ENCODE measurements around the gene PHYHD1.

The PHYHD1 gene

DNA sequence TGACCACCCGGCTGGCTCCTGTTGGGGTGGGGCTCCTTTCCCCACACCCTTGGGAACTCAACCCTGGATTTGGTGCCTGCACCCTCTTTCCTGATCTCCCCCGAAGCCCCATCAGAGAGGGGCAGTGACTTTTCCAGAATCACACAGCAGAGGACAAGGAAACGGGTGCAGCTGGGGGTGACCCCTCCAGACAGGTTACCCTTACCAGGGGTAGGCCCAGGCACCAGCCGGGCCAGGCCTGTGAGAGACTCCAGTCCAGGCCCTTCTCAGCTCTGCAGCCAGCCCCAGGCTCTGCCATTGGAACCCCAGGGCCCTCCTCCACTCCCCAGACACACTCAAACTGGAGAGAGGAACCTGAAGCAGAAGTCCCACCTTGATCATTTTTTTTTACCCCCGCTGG lies 19.0 kb upstream of the PHYHD1 start:
- DNase-seq: no peak

DNA sequence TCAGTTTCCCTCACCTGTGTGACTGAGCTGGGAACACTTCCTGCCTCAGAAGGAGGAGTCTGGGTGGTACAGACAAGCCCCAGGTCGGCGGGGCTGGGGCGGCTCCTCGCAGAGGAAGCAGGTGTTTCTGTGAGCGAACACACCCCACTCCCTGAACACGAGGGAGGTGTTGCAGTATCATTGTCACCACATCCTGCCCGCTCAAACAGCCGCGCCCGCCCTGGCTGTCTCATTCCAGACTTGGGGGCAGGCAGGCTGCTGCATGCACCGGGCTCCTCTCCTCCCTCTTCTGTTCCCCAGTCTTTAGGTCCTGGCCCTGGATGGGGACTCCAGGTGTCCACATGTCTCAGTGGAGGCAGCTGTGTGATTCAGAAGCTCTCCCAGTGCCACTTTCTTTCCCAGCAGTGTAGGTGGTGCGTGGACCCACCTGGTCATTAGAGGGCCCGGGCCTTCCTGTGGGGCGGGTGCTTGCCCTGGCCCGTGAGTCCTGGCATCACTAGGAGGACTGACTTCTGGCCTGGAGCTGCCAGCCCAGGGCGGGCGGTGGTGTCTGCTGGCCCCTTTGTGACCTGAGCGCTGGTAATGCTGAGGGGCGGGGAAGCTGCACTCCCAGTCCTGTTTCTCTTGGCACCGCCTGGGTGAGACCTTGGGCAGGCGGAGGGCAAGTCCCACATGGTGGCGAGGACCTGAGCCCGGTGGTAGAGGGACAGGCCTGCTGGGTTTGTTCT lies 18.3 kb upstream of the PHYHD1 start:
- DNase-seq: peak; percentile 27 to 35

DNA sequence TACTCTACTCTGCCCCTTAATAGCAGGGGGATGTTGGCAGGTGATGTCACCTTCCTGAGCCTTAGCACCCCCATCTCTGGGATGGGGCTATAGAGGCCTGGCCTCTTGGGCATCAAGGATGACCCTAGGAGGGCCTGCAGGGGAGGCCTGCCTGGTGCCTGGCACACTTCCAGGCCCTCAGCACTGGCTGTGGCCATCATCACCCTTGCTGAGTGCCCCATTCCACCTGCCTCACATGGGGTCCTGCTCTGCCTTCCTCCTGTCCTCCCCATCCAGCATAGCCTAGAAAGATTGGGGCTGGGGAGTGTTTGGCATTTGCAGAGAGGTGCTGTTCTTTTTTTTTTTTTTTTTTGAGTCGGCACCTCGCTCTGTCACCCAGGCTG lies 17.7 kb upstream of the PHYHD1 start:
- DNase-seq: no peak

DNA sequence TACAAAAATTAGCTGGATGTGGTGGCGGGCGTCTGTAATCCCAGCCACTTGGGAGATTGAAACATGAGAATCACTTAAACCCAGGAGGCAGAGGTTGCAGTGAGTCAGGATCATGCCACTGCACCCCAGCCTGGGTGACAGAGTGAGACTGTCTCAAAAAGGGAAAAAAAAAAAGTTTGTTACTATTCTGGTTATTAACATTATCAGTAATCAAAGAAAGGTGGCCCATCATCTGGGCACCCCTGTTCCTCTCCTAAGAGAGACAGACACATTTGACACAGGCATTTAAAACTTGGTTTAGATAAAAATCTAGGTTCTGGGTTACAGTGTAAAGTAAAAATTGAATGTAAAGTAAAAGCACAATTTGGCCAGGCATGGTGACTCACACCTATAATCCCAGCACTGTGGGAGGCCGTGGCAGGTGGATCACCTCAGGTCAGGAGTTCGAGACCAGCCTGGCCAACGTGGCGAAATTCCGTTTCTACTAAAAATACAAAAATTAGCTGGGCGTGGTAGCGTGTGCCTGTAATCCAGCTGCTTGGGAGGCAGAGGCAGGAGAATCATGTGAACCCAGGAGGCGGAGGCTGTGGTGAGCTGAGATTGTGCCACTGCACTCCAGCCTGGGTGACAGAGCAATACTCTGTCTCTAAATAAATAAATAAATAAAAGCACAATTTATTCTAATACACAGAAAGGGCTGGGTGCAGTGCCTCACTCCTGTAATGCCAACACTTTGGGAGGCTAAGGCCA lies 16.7 kb upstream of the PHYHD1 start:
- DNase-seq: no peak

DNA sequence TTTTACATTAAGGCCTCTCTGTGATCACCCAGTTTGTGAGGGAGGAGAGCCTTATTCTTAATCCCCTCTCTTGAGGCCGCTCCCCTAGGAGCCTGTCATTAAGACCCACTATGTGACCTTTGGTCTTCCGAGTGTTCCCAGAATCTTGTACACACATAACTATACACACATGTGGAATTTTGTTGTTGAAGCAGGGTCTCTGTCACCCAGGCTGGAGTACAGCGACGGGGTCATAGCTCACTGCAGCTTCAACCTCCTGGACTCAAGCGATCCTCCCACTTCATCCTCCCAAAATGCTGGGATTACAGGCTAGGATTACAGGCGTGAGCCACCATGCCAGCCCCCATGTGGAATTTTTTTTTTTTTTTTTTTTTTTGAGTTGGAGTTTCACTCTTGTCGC lies 14.8 kb upstream of the PHYHD1 start:
- DNase-seq: no peak

DNA sequence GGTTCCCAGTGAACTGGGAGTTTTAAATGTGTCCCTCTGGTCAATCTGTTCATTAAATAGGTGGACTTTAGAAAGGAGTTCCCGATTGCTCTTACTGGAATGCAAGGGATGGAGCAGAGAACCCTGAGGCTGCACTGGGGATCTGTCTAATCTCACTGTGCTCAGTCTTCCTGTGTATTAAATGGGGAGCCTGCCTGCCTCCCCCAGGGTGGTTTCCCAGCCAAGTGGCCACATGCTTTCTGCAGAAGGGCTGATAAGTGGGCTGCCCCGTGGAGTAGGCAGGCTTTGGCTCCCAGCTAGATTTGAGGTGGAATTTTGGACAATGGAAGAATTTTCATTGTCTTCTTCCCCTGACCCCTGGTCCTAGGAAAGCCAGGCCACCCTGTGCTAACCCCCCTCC lies 14.0 kb upstream of the PHYHD1 start:
- no peak for DNase-seq

DNA sequence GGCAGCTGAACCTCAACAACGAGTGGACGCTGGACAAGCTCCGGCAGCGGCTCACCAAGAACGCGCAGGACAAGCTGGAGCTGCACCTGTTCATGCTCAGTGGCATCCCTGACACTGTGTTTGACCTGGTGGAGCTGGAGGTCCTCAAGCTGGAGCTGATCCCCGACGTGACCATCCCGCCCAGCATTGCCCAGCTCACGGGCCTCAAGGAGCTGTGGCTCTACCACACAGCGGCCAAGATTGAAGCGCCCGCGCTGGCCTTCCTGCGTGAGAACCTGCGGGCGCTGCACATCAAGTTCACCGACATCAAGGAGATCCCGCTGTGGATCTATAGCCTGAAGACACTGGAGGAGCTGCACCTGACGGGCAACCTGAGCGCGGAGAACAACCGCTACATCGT lies 12.4 kb upstream of the PHYHD1 start:
- no peak for DNase-seq

DNA sequence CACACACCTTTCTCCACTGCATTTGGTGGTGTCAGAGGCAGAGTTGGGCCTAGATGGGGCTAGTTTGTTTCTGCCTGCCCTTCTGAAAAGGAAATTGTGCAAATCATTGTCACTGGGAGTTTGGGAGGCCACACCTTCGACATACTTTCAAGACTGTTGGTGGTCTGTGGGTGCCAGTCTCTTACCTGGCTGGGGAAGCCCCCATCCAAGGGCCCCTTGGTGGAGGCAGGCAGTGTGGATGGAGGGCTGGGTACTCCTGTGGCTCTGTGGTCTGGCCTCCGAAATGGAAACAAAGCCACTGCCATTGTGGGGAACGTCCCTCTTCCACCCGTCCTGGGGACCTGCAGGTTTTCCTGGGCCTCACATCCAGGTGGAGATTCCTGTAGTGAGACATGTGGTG lies 10.9 kb upstream of the PHYHD1 start:
- no peak for DNase-seq

DNA sequence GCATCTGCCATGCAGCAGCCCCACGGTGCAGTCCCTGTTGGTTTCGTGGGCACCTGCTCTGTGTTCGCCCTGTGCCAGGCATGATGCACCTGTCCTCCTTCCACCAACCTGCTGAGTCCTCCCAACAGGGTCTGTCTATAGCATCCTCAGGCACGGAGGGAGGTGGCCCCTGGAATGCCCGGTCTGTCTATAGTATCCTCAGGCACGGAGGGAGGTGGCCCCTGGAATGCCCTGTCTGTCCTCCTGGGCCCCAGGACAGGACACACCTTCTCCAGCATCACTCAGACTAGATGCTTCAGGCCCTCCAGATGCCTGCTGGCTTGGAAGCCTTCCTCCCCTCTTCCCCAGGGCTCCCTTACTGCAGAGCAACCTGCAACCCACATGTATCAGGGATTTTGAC lies 9.9 kb upstream of the PHYHD1 start:
- no peak for DNase-seq

DNA sequence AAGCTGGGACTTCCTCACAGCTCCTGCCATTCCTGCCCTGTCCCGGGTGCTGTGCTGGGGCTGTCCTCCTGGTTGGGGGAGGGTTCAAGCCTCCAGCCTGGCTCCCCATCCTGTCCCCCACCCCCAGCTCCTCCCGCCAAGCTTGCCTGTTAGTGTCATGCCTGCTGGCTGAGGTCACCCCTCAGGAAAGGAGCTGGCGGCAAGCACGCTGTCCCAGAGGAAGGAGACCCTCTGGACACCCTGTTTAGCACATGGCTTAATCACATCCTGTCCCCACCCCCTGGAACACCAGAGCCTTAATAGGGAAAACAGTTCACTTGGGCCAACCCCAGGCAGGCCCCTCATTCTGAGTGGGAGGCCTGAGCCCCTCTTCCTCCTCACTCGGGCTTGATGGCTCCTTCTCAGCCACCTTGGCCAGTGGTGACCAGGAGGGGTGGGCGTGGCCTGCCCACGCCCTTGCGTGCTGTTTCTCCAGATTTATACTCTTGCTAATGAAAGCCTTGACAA lies 9.2 kb upstream of the PHYHD1 start:
- no peak for DNase-seq

DNA sequence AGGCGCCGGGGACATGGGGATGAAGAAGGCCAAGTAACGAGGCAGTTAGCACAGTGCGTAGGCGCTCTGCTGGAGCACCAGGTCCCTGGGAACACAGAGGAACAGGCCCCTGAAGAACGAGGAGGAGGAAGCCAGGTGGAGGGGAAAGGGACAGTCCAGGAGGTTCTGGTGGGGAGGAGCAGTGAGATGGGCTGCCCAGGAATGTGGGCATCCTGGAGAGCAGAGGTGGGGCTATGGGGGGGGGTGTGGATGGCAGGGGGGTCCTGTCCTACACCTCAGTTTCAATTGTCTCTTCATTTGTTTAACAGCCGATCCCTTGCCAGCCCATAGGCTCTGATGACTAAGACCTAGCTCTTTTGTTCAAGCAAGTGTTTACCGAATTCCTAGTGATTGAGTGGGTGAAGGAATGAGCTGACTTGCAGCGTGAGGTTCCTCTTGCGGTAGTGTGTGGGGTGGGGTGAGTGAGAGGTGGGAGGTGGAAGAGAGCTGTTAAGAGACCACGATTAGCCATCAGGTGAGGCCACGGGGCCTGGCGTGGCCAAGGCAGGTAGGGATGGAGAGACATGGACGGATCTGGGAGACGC lies 8.4 kb upstream of the PHYHD1 start:
- no peak for DNase-seq

DNA sequence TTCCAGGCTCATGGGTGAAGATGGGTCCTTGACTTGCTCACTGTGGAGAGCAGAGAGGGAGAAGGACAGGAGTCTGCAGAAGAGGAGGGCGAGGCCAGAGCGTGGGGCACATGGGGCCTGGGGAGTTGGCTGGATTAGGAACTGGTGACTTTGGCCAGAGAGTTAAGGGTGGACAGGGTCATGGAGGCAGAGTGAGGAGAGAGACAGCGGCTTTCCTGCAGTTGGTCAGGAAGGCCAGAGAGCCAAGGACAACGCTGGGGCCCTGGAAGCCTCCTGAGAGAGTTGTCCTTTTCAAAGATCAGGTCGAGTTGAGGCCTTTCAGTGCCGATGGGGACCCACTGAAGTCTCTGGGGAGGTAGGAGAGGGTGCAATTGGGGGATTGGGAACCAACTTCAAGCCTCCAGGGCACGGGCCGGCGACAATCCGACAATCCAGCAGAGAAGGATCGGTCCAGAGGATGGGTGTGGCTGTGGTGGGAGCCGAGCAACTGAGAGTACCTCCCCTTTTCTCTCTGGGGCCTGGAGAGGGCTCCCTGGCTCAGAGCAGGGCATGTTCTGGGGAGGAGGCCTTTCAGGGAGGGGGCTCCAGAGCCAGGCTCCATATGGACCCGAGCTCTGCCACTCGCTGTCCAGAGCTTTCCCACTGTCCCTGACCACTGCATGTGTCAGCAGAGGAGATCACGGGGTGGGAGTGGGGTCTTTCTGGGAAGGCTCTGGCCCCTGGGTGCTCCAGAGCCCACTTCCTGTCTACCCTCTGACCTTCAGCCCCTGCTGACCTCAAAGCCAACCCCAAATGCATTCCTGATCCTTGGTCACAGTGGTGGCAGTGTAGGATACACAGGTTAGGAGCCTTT lies 7.5 kb upstream of the PHYHD1 start:
- no peak for DNase-seq

DNA sequence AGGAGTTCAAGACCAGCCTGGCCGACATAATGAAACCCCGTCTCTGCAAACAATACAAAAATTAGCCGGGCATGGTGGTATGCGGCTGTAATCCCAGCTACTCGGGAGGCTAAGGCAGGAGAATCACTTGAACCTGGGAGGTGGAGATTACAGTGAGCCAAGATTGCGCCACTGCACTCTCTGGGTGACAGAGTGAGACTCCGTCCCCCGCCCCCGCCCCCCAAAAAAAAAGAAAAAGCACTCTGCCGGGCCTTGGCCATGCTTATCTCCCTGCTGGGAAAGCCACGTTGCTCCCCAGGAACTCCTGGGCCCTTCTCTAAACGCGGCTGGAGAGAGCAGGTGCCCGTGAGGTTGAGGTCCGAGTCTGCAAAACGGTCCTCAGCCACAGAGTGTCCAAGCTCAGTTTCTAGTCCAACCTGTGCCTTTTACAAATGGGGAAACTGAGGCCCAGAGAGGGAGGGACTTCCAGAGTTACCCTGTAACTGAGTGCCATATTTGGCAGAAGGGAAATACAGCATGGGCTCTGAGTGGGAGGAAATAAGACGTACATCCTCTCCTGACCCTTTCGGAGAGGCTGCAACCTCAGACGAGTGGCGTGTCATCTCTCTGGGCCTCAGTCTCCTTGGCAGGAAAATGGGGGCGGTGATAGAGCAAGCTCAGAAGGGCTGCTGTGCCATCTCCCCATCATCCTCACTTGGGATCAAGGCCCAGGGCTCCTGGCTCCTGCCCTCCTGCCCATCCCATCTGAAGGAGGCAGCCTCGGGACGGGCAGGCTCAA lies 6.6 kb upstream of the PHYHD1 start:
- no peak for DNase-seq

DNA sequence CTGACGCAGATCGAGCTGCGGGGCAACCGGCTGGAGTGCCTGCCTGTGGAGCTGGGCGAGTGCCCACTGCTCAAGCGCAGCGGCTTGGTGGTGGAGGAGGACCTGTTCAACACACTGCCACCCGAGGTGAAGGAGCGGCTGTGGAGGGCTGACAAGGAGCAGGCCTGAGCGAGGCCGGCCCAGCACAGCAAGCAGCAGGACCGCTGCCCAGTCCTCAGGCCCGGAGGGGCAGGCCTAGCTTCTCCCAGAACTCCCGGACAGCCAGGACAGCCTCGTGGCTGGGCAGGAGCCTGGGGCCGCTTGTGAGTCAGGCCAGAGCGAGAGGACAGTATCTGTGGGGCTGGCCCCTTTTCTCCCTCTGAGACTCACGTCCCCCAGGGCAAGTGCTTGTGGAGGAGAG lies 4.6 kb upstream of the PHYHD1 start:
- no peak for DNase-seq

DNA sequence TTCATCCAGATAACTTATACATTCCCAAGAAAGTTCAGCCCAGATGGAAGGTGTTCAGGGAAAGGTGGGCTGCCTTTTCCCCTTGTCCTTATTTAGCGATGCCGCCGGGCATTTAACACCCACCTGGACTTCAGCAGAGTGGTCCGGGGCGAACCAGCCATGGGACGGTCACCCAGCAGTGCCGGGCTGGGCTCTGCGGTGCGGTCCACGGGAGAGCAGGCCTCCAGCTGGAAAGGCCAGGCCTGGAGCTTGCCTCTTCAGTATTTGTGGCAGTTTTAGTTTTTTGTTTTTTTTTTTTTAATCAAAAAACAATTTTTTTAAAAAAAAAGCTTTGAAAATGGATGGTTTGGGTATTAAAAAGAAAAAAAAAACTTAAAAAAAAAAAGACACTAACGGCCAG lies 4.0 kb upstream of the PHYHD1 start:
- no peak for DNase-seq

DNA sequence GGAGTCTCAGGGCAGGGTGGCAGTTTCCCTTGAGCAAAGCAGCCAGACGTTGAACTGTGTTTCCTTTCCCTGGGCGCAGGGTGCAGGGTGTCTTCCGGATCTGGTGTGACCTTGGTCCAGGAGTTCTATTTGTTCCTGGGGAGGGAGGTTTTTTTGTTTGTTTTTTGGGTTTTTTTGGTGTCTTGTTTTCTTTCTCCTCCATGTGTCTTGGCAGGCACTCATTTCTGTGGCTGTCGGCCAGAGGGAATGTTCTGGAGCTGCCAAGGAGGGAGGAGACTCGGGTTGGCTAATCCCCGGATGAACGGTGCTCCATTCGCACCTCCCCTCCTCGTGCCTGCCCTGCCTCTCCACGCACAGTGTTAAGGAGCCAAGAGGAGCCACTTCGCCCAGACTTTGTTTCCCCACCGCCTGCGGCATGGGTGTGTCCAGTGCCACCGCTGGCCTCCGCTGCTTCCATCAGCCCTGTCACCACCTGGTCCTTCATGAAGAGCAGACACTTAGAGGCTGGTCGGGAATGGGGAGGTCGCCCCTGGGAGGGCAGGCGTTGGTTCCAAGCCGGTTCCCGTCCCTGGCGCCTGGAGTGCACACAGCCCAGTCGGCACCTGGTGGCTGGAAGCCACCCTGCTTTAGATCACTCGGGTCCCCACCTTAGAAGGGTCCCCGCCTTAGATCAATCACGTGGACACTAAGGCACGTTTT lies 3.5 kb upstream of the PHYHD1 start:
- no peak for DNase-seq

DNA sequence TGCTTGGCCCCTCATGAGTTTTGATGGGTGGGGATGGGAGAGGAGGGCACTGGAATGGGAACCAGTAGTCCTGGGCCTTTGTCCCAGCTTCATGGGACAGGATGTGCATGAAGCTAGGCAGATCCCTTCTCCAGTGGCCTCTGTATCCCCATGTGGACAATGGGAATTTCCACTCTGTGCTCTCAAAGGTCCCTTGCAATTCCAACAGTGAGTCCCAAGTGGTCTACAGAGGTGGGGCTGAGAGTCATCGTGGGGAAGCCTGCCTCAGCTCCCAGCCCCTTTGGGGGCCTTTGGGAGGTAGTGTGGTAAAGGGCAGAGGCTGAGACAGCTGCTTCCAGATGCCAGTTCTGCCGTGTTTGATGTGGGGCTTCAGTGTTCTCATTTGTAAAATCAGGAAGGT lies 1.9 kb upstream of the PHYHD1 start:
- DNase-seq: no peak

DNA sequence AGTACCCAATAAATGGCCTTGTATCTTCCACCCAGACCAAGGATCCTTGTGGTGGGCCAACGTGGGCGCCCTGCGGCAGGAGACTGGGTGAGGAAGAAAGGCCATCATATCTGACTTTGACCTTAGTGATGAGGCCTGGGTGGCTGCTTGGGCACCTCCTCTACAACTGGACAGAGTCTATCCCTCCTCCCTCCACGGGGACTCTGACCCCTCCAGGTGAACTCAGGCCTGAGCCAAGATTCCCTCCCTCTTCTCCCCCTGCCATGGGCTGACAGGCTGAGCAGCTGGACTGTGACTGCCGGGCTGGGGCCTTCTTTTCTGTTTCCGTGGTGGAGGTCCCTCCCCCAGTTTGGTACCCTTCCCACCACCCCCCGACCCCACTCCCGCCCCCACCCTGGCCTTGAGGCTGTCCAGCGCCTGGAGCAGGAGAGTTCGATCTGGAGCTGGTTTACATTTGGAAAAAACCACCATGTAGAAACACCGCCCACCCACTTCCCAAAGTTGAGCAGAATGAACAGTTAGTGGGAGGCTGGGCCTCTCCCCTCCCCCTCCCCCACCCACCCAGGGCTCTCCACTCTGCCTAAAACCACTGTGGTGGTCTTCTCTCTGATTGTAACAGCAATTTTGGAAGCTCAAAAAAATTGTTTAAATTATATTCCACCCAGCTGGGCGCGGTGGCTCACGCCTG lies 1.2 kb upstream of the PHYHD1 start:
- no peak for DNase-seq

DNA sequence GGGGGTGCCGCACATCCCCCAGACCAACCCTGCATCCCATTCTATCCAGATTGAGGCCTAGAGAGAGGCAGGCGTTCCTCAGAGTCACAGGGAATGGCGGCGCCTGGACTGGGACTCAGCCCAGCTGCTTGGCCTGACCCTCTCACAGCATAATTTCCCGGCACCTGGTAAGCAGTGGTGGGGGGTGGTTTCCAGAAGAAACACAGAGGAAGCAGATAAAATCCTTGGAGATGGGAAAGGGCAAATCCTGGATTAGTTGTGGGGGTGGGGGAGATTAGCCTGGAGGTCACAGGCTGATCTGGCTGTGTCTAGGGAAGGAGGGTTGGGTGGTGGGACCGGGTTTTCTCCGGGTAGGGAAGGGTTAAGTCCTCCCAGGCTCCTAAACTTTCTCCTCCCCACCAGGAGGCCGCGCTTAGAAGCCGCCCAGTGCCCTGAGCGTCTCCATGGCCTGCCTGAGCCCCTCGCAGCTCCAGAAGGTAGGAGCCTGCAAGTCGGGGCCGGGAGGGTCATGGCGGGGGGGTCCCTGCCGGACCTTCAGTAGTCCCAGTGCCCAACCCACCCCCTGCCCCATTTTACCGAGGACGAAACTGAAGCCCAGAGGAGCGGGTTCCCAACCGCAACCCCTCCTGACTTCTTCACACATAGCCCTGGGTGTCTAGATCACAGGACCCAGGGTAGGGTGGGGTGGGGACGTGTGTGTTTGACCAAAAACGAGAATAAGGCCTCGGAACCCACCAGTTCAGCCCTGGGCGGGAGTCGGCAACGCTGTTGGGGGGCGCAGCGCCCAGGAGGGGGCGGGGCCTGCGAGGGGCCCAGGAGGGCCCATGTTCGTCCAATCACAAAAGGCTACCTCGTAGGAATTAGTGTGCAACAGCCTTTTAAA lies 1.3 kb downstream of the PHYHD1 start:
- peak; percentile 31 to 57 for DNase-seq

DNA sequence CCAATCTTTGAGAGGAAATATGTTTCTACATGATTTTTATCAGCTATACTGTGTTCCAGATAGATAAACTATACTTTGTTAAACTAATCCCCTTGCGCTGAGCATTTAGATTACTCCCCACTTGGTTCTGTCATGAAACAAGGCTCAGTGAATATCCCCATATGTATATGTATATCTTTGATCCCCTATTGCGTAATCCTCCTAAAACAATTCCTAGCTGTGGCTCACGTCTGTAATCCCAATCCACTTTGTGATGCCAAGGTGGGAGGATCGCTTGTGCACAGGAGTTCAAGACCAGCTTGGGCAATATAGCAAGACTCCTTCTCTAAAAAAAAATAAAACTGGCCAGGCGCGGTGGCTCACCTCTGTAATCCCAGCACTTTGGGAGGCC lies 2.7 kb downstream of the PHYHD1 start:
- DNase-seq: no peak

Measured in SHP77 (cell line).